Panc1 (cell line): Measurements from ENCODE around the gene MET. TPM values are rescaled to one million over a fixed set of nuclear protein-coding genes. Genes with fewer than 3 reads are reported as not detected.

ENCODE experiments used
- ATAC-seq: fragments of 200-7000 bp; cut with Tn5 transposase; 2 replicates; pipeline ENCODE4 v1.9.1; 2020; ENCODE audit warnings: mild to moderate bottlenecking, moderate library complexity
- BruUV-seq: library from RNA; stranded (reverse); fragments of 400-500 nt; replicated peaks from 2 replicates; lab custom pipeline; 2021; lab: Mats Ljungman, UMichigan
- CTCF ChIA-PET: fragments of 300-600 bp; sonication (Branson Sonifier 250); formaldehyde crosslinking; loops from one replicate; lab custom pipeline; 2022; ENCODE audit warnings: antibody characterized with exemption; lab: Charles Lee
- POLR2A ChIA-PET: fragments of 300-600 bp; sonication (Branson Sonifier 250); formaldehyde crosslinking; loops from one replicate; lab custom pipeline; 2022; ENCODE audit warnings: antibody characterized with exemption; lab: Charles Lee
- DNase-seq: peaks from one replicate; pipeline ENCODE4 v3.0.0-alpha.2; 2010; ENCODE audit warnings: low read depth, low spot score
- H3K27ac ChIP-seq: 2 replicates; pipeline ENCODE4 v1.5.1; 2011; ENCODE audit warnings: mild to moderate bottlenecking, low read length, inconsistent platforms
- H3K27me3 ChIP-seq: fragments of 200-500 bp; sonication (Bioruptor generic); 2 replicates; pipeline ENCODE4 v1.6.0; 2014; ENCODE audit warnings: low read length, inconsistent platforms; ENCODE audit not compliant: control insufficient read depth, insufficient read depth
- H3K36me3 ChIP-seq: fragments of 200-500 bp; sonication (Bioruptor generic); 2 replicates; pipeline ENCODE4 v1.5.1; 2014; ENCODE audit warnings: inconsistent platforms, mild to moderate bottlenecking, low read length, moderate library complexity; ENCODE audit not compliant: control insufficient read depth, insufficient read depth
- H3K4me1 ChIP-seq: 2 replicates; pipeline ENCODE4 v1.5.1; 2011; ENCODE audit warnings: inconsistent platforms, mild to moderate bottlenecking, low read length, moderate library complexity; ENCODE audit not compliant: control insufficient read depth, insufficient read depth
- H3K4me3 ChIP-seq, 2 experiments: 2 replicates each; pipeline ENCODE4 v1.5.1; 2011 to 2012; ENCODE audit warnings: low read depth in 2 of 2, low read length in 2 of 2, mild to moderate bottlenecking in 2 of 2, inconsistent platforms in 1 of 2, moderate library complexity in 1 of 2
- H3K9me3 ChIP-seq: fragments of 200-500 bp; sonication (Bioruptor generic); 2 replicates; pipeline ENCODE4 v1.5.1; 2014; ENCODE audit warnings: low read depth, mild to moderate bottlenecking, inconsistent platforms, low read length, moderate library complexity; ENCODE audit not compliant: control insufficient read depth, insufficient read depth
- CTCF ChIP-seq: fragments of 450-650 bp; IDR thresholded peaks from 2 replicates; pipeline ENCODE4 v1.5.1; 2017; ENCODE audit warnings: mild to moderate bottlenecking
- POLR2AphosphoS5 ChIP-seq: IDR thresholded peaks from 2 replicates; pipeline ENCODE4 v1.6.1; 2012; ENCODE audit warnings: mild to moderate bottlenecking, low read depth, low read length, moderate library complexity
- REST ChIP-seq, 2 experiments: IDR thresholded peaks; 2 replicates each; pipeline ENCODE4 v1.6.1; 2011 to 2012; ENCODE audit warnings: low read depth in 2 of 2, control low read depth in 1 of 2, low read length in 1 of 2, mild to moderate bottlenecking in 1 of 2, moderate library complexity in 1 of 2; ENCODE audit not compliant: insufficient read depth in 1 of 2
- SIN3A ChIP-seq: IDR thresholded peaks from 2 replicates; pipeline ENCODE4 v1.6.1; 2012; ENCODE audit warnings: low read depth, mild to moderate bottlenecking, low read length, moderate library complexity, borderline replicate concordance; ENCODE audit not compliant: insufficient read depth
- TCF7L2 ChIP-seq: IDR thresholded peaks from 2 replicates; pipeline ENCODE4 v1.6.1; 2011; ENCODE audit warnings: mild to moderate bottlenecking, low read depth, low read length, inconsistent platforms
- in situ Hi-C: cut with HindIII; loops from 2 replicates; pipeline ENCODE4 v1.10.0; 2016; ENCODE audit warnings: low sequenced_read_pairs, low pct_unique_long_range_greater_than_20kb
- intact Hi-C: fragments of 100-400 bp; cut with micrococcal nuclease; formaldehyde crosslinking; loops from one replicate; pipeline ENCODE4 v1.10.0; 2022; ENCODE audit not compliant: unreplicated experiment
- total RNA-seq: library from RNA; stranded (reverse); gene quantifications from one replicate; pipeline ENCODE4 v1.2.1, GENCODE V29; 2021; ENCODE audit not compliant: unreplicated experiment

The MET gene
- total RNA-seq, 1 experiment from 2014 or later: 103 TPM

GRCh38 chr7:116762971-116763370 is 91.0 kb downstream of the MET start:
- ChIA-PET POLR2A (no interaction called here), CTCF (no interaction called here)
- Histone ChIP-seq H3K27ac (no peak overlapping the region), H3K4me1 (no peaks in the 10 kb centered on the region), H3K4me3 (no peak overlapping the region), H3K36me3 (peaks cover 21% of the 10 kb centered on the region), H3K27me3 (no peaks in the 10 kb centered on the region), H3K9me3 (no peaks in the 10 kb centered on the region)
- TF ChIP-seq REST (IDR thresholded peaks at IDR 0.05; ENCODE audit: insufficient read depth in 1 of 2, low read depth in 2 of 2, low read length in 1 of 2) (no peak), SIN3A (no peak), CTCF (no peak), TCF7L2 (no peak)
- DNase-seq (no peak), ATAC-seq (no peak)
- intact Hi-C loops (no loop called here), in situ Hi-C loops (no loop called here)
- no TSS peak for BruUV-seq

GRCh38 chr7:116763647-116764046 is 91.7 kb downstream of the MET start:
- ATAC-seq: no peak
- H3K4me3 ChIP-seq: no peak overlapping the region
- TF ChIP-seq TCF7L2: no peak
- no peak for TF ChIP-seq POLR2AphosphoS5
- TF ChIP-seq SIN3A: no peak
- TF ChIP-seq CTCF: no peak
- no peaks in the 10 kb centered on the region for H3K27me3 ChIP-seq
- in situ Hi-C loops (no loop called here), intact Hi-C loops (no loop called here)
- ChIA-PET POLR2A (no interaction called here), CTCF (no interaction called here)
- no peaks in the 10 kb centered on the region for H3K4me1 ChIP-seq
- peaks cover 16% of the 10 kb centered on the region for H3K36me3 ChIP-seq
- BruUV-seq: no TSS peak
- no peak overlapping the region for H3K27ac ChIP-seq
- no peaks in the 10 kb centered on the region for H3K9me3 ChIP-seq
- DNase-seq: no peak

GRCh38 chr7:116766881-116767280 is 94.9 kb downstream of the MET start:
- TF ChIP-seq POLR2AphosphoS5: no peak
- TF ChIP-seq SIN3A: no peak
- TF ChIP-seq TCF7L2: no peak
- no peak for TF ChIP-seq CTCF
- TF ChIP-seq REST (IDR thresholded peaks at IDR 0.05; ENCODE audit: insufficient read depth in 1 of 2, low read depth in 2 of 2, low read length in 1 of 2): no peak
- no peak for DNase-seq
- H3K27me3 ChIP-seq: no peaks in the 10 kb centered on the region
- no peaks in the 10 kb centered on the region for H3K4me1 ChIP-seq
- no peak for ATAC-seq
- peaks cover 10% of the 10 kb centered on the region for H3K36me3 ChIP-seq
- intact Hi-C loops (no loop called here), in situ Hi-C loops (no loop called here)
- H3K9me3 ChIP-seq: peaks cover 5% of the 10 kb centered on the region; the same call in 1 of the 2 replicates
- H3K4me3 ChIP-seq: no peak overlapping the region
- no peak overlapping the region for H3K27ac ChIP-seq
- CTCF ChIA-PET: no interaction called here
- POLR2A ChIA-PET: no interaction called here
- BruUV-seq: no TSS peak
